Mucosa of descending colon (tissue), 3 donors: ENCODE measurements around the gene IL24. TPM values are rescaled to one million over a fixed set of nuclear protein-coding genes. Genes with fewer than 3 reads are reported as not detected.

ENCODE experiments used
- ATAC-seq: fragments of 200-7000 bp; cut with Tn5 transposase; one replicate; pipeline ENCODE4 v1.9.1; 2020; ENCODE audit warnings: mild to moderate bottlenecking, moderate library complexity
- DNase-seq, 3 donors: peaks; one replicate each; pipeline ENCODE4 v3.0.0-alpha.2; 2020
- H3K36me3 ChIP-seq: fragments of 200-600 bp; one replicate; pipeline ENCODE4 v1.8.0; 2021; ENCODE audit warnings: low read depth, mild to moderate bottlenecking
- H3K4me1 ChIP-seq: fragments of 200-600 bp; one replicate; pipeline ENCODE4 v1.8.0; 2021; ENCODE audit warnings: low read depth, mild to moderate bottlenecking
- H3K4me3 ChIP-seq: fragments of 200-600 bp; one replicate; pipeline ENCODE4 v1.8.0; 2021; ENCODE audit warnings: mild to moderate bottlenecking
- H3K9me3 ChIP-seq: fragments of 200-600 bp; one replicate; pipeline ENCODE4 v1.8.0; 2021; ENCODE audit warnings: mild to moderate bottlenecking
- CTCF ChIP-seq: fragments of 200-600 bp; IDR thresholded peaks from one replicate; pipeline ENCODE4 v1.8.0; 2022; ENCODE audit warnings: antibody characterized with exemption, mild to moderate bottlenecking
- intact Hi-C, 2 donors: fragments of 100-400 bp; cut with DNase I in 1 of 2; cut with micrococcal nuclease in 1 of 2; formaldehyde crosslinking; loops; one replicate each; pipeline versions ENCODE4 v1.11.0 to v1.11.1; 2022; cut with DNase I, micrococcal nuclease
- total RNA-seq, 3 donors: library from RNA; stranded (reverse); fragmentation: NEBNext Ultra II Directional in 2 of 3; extraction: Animal tissue kit (Norgen Biotek cat#: 25700) in 2 of 3; gene quantifications; one replicate each; pipeline versions ENCODE4 v1.2.1 to v1.2.4, GENCODE V29; 2021 to 2023
- donor health status: DM: no; HTN: no; CAD: no; lungs with moderate emphysema.
- donor health status: DM: no; HTN: no; CAD: no.
- donor health status: DM: no; HTN: yes; CAD: no.

Gene IL24
- total RNA-seq, 3 donors from 2014 or later: not detected

- no peak for TF ChIP-seq CTCF
- ATAC-seq: no peak
- intact Hi-C loops: no loop called here
Observed at GRCh38 chr1:206887701-206888100, 9.5 kb upstream of the IL24 start.

GRCh38 chr1:206890125-206891060, 6.8 kb upstream of the IL24 start:
- intact Hi-C loops: no loop called here
- Histone ChIP-seq H3K4me1 (no peaks in the 10 kb centered on the region), H3K4me3 (no peak overlapping the region), H3K36me3 (no peaks in the 10 kb centered on the region), H3K9me3 (no peaks in the 10 kb centered on the region)
- ATAC-seq (peak; percentile 65), DNase-seq (peak in 1 of 3 donors; percentile 22)
- no peak for TF ChIP-seq CTCF

More at GRCh38 chr1:206887701-206888100, 9.5 kb upstream of the IL24 start:
- Histone ChIP-seq H3K36me3 (no peaks in the 10 kb centered on the region), H3K4me1 (no peaks in the 10 kb centered on the region), H3K9me3 (no peaks in the 10 kb centered on the region), H3K4me3 (no peak overlapping the region)
- DNase-seq: no peak

GRCh38 chr1:206891412-206891811, 5.8 kb upstream of the IL24 start:
- no peak for DNase-seq
- H3K4me1 ChIP-seq: no peaks in the 10 kb centered on the region
- intact Hi-C loops: no loop called here
- TF ChIP-seq CTCF: no peak
- H3K9me3 ChIP-seq: no peaks in the 10 kb centered on the region
- no peak overlapping the region for H3K4me3 ChIP-seq
- H3K36me3 ChIP-seq: no peaks in the 10 kb centered on the region
- no peak for ATAC-seq

- intact Hi-C loops: no loop called here
- H3K4me3 ChIP-seq: no peak overlapping the region
- ATAC-seq: no peak
- no peaks in the 10 kb centered on the region for H3K36me3 ChIP-seq
- H3K9me3 ChIP-seq: no peaks in the 10 kb centered on the region
- no peak for TF ChIP-seq CTCF
- no peaks in the 10 kb centered on the region for H3K4me1 ChIP-seq
- DNase-seq: no peak
Observed at GRCh38 chr1:206892351-206892984, 4.8 kb upstream of the IL24 start.

GRCh38 chr1:206893380-206893779, 3.9 kb upstream of the IL24 start:
- no peak for ATAC-seq
- H3K4me1 ChIP-seq: no peaks in the 10 kb centered on the region
- no peaks in the 10 kb centered on the region for H3K36me3 ChIP-seq
- H3K4me3 ChIP-seq: no peak overlapping the region
- no peaks in the 10 kb centered on the region for H3K9me3 ChIP-seq
- DNase-seq: no peak
- intact Hi-C loops: no loop called here
- TF ChIP-seq CTCF: no peak
